Measurements from ENCODE around the gene TNFRSF4.

- TF ChIP-seq, protein P1, sequence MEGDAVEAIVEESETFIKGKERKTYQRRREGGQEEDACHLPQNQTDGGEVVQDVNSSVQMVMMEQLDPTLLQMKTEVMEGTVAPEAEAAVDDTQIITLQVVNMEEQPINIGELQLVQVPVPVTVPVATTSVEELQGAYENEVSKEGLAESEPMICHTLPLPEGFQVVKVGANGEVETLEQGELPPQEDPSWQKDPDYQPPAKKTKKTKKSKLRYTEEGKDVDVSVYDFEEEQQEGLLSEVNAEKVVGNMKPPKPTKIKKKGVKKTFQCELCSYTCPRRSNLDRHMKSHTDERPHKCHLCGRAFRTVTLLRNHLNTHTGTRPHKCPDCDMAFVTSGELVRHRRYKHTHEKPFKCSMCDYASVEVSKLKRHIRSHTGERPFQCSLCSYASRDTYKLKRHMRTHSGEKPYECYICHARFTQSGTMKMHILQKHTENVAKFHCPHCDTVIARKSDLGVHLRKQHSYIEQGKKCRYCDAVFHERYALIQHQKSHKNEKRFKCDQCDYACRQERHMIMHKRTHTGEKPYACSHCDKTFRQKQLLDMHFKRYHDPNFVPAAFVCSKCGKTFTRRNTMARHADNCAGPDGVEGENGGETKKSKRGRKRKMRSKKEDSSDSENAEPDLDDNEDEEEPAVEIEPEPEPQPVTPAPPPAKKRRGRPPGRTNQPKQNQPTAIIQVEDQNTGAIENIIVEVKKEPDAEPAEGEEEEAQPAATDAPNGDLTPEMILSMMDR (conservative IDR thresholded peaks at IDR 0.05) = no peak
- no peak for TF ChIP-seq ZFX (IDR thresholded peaks at IDR 0.05)
Observed at GRCh38 chr1:1215881-1216605, 2.1 kb upstream of the TNFRSF4 start.
